GM12872 (cell line): ENCODE results near the gene CCNDBP1.

Experiments
- TF ChIP-seq, protein P1 (sequence below): IDR thresholded peaks from 3 replicates; pipeline ENCODE4 v1.5.1; 2011; ENCODE audit warnings: low read depth, mild to moderate bottlenecking, low read length, moderate library complexity; ENCODE audit not compliant: insufficient read depth

Gene CCNDBP1

DNA sequence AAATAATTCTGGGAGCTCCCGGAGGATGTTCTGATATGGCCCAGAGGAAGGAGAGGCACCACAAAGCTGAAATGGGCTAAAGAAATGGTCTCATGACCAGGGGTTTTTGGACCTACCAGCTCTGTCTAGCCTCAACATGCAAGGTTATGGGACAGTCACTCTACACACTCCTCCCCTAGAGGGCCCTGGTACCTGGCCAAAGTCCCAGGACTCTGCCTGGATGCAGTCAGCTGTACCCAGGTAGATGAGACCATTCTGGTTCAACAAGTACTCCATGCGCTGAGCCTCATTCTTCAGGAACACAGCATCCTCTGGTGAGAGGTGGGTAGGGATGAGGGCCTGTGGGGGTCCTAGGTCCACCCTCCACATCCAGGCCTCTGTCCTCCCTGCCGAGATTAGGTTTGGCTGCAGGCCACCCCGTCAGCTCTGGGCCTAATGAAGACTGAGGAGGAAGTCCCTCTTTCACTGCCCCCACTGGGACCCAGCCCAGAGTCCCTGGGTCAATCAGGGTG, 26.1 kb downstream of the CCNDBP1 start:
- TF ChIP-seq, protein P1, sequence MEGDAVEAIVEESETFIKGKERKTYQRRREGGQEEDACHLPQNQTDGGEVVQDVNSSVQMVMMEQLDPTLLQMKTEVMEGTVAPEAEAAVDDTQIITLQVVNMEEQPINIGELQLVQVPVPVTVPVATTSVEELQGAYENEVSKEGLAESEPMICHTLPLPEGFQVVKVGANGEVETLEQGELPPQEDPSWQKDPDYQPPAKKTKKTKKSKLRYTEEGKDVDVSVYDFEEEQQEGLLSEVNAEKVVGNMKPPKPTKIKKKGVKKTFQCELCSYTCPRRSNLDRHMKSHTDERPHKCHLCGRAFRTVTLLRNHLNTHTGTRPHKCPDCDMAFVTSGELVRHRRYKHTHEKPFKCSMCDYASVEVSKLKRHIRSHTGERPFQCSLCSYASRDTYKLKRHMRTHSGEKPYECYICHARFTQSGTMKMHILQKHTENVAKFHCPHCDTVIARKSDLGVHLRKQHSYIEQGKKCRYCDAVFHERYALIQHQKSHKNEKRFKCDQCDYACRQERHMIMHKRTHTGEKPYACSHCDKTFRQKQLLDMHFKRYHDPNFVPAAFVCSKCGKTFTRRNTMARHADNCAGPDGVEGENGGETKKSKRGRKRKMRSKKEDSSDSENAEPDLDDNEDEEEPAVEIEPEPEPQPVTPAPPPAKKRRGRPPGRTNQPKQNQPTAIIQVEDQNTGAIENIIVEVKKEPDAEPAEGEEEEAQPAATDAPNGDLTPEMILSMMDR = no peak

DNA sequence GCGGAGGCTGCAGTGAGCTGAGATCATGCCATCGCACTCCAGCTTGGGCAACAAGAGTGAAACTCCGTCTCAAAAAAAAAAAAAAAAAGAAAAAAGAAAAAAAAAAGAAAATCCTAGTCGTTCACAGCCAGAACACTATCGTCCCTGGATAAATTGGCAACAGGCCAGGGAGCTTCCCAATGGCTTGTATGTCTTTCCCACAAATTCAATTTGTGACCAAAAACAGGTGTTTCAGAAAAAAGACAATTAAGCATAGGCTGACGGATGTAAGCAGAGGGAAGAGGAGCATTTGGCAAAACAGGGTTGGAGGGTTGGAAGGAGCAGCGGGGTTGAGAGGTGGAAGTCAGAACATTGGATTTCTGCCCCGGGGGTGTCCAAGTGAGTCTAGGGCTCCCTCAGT, 27.1 kb downstream of the CCNDBP1 start:
- TF ChIP-seq, protein P1 = no peak

DNA sequence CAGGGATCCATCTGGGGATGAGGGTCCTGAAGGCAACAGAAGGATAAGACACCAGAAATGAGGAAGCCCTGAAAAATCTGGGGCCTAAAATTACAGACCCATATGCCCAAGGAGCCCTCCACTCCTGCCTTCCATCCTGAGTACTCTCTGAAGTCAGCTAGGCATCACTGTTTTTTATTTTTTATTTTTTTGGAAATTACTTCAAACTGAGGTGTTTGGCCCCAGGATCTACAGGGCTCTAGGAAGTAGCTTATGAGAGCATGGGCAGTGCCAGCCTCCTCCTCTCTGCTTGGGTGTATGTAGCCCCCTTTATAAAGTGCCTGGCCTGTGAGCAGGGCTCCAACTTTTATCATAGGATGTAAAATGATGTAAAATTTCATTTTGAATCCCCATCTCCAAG, 27.7 kb downstream of the CCNDBP1 start:
- TF ChIP-seq, protein P1 = no peak

DNA sequence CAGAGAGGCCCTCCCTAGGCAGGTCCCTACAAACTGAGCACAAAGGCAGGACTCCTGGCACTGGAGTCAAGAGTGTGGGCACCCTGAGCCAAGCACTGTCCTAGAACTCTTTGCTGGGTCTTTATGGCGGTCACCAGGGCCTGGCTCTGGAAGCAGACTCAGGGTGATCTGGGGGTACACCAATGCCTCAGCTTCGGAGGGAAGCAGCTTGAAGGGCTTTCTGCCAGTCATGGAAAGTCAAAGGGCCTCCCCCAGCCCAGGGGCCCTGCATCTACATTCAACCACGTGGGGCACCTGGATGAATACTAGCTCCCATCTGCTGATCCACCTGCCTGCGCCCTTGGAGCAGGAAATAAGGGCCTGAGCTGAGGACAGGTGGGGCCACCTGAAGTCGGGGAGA, 28.3 kb downstream of the CCNDBP1 start:
- TF ChIP-seq, protein P1 = no peak

DNA sequence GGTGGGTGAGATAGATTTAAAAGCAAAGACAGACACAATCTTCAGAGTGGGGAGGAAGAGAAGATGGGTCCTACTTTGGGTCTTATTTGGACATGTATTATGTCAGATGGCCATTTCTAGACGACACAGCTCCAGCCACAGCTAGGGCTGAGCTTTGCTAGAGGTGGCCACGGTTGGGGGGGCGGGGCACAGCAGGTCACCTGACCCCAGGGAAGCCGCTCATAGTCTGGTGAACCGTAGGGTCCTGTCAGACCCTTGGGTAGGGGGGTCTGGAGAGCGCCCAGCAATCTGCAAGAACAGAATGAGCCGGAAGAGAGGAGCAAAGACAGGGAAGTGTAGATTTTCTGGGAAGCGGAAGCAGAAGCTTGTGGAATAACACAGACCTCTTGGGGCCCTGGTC, 29.0 kb downstream of the CCNDBP1 start:
- TF ChIP-seq, protein P1 = no peak

DNA sequence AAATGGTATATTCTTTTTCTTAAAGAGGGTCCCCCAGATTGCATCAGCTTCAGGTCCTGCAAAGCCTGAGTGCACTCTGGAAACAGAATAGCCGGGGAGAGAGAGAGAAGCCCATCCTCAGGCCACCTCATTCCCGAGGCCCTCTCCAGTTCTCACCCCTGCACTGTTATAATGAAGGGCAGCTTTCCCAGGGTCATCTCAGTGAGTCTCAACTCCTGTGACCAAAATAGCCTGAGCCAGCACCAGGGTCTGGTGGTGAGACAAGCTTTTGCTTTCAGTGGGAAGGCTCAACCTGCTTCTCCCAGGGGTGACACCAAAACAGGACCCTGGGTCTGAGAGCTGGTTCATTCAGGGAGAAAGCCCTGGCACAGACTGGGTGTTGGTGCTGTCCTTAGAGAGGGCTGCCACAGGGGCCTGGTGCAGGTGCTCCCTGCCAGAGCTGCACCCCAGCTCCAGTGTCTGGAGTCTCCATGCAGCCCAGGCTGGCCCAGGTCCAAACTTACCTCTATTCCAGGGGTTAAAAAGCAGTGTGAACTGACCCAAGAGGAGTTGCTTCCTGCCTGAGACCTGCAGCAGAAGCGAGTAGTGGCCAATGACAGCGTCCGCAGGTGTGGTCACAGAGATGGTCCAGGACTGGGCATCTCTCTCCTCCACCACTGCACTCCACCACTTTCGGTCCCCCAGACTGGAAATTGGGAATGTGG, 29.5 kb downstream of the CCNDBP1 start:
- TF ChIP-seq, protein P1 = no peak

DNA sequence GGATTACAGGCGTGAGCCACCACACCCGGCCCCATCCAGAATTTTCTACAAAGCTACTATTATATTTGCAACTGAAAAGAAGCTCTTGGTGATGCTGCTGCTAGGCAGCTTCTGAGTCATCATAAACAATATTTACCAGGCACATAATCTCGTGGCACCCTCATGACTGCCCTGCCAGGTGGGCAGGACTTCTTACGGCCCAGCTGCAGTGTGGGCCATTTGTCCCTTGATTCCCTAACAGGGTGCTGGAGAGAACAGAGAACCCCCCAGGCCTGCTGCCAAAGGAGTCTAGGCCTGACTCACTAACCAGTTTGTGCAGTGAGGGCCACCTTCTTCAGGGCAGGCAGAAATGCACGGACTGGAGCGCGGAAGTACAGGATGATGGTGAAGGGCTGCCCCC, 30.8 kb downstream of the CCNDBP1 start:
- TF ChIP-seq, protein P1 = no peak
